ENCODE measurements around the gene CCDC93. TPM values are rescaled to one million over a fixed set of nuclear protein-coding genes. Genes with fewer than 3 reads are reported as not detected.
A peak's percentile ranks its signal among the peaks of the same experiment; 100 is the strongest.

The CCDC93 gene
- total RNA-seq, 1 experiment from 2014 or later, result 18.7 TPM

DNA sequence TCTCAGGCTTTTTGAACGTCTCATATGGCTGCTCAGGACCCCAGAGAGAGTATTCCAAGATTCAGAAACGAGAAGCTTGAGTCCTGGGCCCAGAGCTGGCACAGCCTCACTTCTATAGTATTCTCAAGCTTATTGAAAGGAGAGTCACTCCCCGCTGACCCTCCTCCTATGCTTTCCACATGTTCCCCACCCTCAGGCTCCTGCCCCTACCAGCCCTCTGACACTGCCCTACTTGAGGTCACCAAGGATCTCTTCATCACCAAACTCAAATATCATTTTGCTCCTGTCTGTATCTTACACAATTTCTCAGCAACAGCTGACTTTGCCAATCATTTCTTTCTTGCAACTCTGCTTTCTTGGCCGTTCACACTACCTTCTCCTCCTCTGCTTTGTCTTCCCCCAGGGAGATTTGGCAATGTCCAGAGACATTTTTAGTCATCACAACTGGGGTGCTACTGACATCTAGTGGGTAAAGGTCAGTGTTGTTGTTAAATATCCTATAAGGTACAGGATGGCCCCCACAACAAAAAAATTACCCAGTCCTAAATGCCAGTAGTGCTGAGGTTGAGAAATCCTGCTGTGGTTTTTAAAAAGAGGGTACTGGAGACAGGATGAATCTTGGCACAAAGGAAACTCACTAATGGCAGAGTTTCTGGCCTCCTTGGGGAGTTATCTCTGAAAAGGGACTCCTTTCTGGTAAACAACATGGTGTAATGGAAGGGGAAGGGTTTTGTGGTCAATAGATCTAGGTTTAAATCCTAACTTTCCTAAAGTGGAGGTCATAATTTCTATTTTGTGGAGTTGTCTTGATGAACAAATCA is 47.5 kb upstream of the CCDC93 start:
- Histone ChIP-seq H3K9me3 (ENCODE audit: control insufficient read depth in 1 of 2, insufficient read depth in 1 of 2, low read depth in 1 of 2, low read length in 2 of 2) (no peaks in the 10 kb centered on the region), H3K4me1 (ENCODE audit: control insufficient read depth in 1 of 2, insufficient read depth in 2 of 2, low read length in 2 of 2) (no peaks in the 10 kb centered on the region), H3K4me3 (replicated peaks in 1 of 2; ENCODE audit: low read depth in 1 of 2, low read length in 2 of 2) (no peak overlapping the region), H3K9me2 (ENCODE audit: insufficient read depth) (no peaks in the 10 kb centered on the region), H4K20me1 (ENCODE audit: insufficient read depth) (no peaks in the 10 kb centered on the region), H3K79me2 (ENCODE audit: insufficient read depth, low read length) (no peaks in the 10 kb centered on the region), H3K36me3 (ENCODE audit: control insufficient read depth in 1 of 2, insufficient read depth in 2 of 2, low read length in 2 of 2) (no peaks in the 10 kb centered on the region), H3K9ac (ENCODE audit: low read length) (no peak overlapping the region), H2AFZ (ENCODE audit: low read depth, low read length, poor library complexity, severe bottlenecking) (peak overlapping the region; percentile 60), H3K4me2 (ENCODE audit: low read length) (no peak overlapping the region), H3K27me3 (ENCODE audit: insufficient read depth, low read length) (no peaks in the 10 kb centered on the region), H3K27ac (ENCODE audit: low read depth, low read length) (no peak overlapping the region)
- ChIA-PET RAD21 (ENCODE audit: low non-redundant PET in 1 of 2, low total read pairs in 2 of 2, uncharacterized antibody in 2 of 2, unreplicated experiment in 2 of 2) (no interaction called here), POLR2A (no interaction called here), CTCF (interaction anchor here (1.0 to 1.3 kb wide), 3 partner anchors 15 to 58 kb away, joined by 3 to 6 read pairs (median 5); no protein-coding TSS in a partner anchor)
- peak; percentile 55 for TF ChIP-seq RAD21 (IDR thresholded peaks at IDR 0.05; ENCODE audit: low read depth)
- TF ChIP-seq, protein P1, sequence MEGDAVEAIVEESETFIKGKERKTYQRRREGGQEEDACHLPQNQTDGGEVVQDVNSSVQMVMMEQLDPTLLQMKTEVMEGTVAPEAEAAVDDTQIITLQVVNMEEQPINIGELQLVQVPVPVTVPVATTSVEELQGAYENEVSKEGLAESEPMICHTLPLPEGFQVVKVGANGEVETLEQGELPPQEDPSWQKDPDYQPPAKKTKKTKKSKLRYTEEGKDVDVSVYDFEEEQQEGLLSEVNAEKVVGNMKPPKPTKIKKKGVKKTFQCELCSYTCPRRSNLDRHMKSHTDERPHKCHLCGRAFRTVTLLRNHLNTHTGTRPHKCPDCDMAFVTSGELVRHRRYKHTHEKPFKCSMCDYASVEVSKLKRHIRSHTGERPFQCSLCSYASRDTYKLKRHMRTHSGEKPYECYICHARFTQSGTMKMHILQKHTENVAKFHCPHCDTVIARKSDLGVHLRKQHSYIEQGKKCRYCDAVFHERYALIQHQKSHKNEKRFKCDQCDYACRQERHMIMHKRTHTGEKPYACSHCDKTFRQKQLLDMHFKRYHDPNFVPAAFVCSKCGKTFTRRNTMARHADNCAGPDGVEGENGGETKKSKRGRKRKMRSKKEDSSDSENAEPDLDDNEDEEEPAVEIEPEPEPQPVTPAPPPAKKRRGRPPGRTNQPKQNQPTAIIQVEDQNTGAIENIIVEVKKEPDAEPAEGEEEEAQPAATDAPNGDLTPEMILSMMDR (IDR thresholded peaks at IDR 0.05 in 2 of 3, conservative IDR thresholded peaks at IDR 0.05 in 1 of 3; ENCODE audit: borderline replicate concordance in 1 of 3, insufficient read depth in 1 of 3, low read depth in 2 of 3, low read length in 2 of 3), result peak; percentile 29 to 42 (median 31); a peak in 3 of 6 replicates
- no peak for TF ChIP-seq ZNF274 (IDR thresholded peaks at IDR 0.05; ENCODE audit: low read depth, low read length)
- no TSS peak for BruUV-seq (replicated peaks)
- DNase-seq (ENCODE audit: low read depth, low spot score) (no peak), ATAC-seq (peak; percentile 69)
- intact Hi-C loops (cut with micrococcal nuclease), result no loop called here

DNA sequence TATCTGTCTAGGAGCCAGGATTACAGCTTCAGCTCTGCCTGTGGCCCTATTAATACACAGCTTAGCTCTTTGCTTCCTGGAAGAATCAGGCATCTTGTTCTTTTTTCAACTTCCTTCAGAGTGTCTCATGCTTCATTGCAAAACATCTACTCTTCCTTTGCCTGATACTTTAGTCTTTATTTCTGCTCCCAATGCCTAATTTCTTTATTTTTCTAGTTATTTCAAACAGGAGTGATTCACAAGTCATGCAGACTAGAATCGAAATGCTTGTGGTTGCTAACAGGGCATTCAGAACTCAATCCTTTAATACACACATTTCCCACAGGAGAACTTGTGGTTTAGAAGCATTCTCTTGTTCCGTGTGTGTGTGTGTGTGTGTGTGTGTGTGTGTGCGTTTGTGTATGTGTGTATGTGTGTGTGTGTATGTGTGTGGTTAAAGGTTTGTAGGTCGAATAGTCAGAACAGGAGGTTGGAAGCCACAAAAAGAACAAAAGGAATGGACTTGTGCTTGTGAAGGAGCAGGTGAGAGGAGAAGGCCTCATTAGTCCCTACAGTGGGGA is 46.1 kb upstream of the CCDC93 start:
- POLR2A ChIA-PET, result no interaction called here

More for the DNA sequence above, 46.1 kb upstream of the CCDC93 start:
- CTCF ChIA-PET, result interaction anchor here (0.8 to 1.4 kb wide), 2 partner anchors 9 to 13 kb away, joined by 4 to 5 read pairs; no protein-coding TSS in a partner anchor
- DNase-seq (ENCODE audit: low read depth, low spot score) (no peak), ATAC-seq (no peak)
- no peak overlapping the region for H2AFZ ChIP-seq (ENCODE audit: low read depth, low read length, poor library complexity, severe bottlenecking)
- no peak overlapping the region for H3K4me2 ChIP-seq (ENCODE audit: low read length)
- no peaks in the 10 kb centered on the region for H3K79me2 ChIP-seq (ENCODE audit: insufficient read depth, low read length)
- no TSS peak for BruUV-seq (replicated peaks)
- H3K36me3 ChIP-seq (ENCODE audit: control insufficient read depth in 1 of 2, insufficient read depth in 2 of 2, low read length in 2 of 2), result no peaks in the 10 kb centered on the region
- H3K9me3 ChIP-seq (ENCODE audit: control insufficient read depth in 1 of 2, insufficient read depth in 1 of 2, low read depth in 1 of 2, low read length in 2 of 2), result no peaks in the 10 kb centered on the region
- no peaks in the 10 kb centered on the region for H3K27me3 ChIP-seq (ENCODE audit: insufficient read depth, low read length)
- H3K4me3 ChIP-seq (replicated peaks in 1 of 2; ENCODE audit: low read depth in 1 of 2, low read length in 2 of 2), result no peak overlapping the region
- RAD21 ChIA-PET (ENCODE audit: low non-redundant PET in 1 of 2, low total read pairs in 2 of 2, uncharacterized antibody in 2 of 2, unreplicated experiment in 2 of 2), result no interaction called here
- no peaks in the 10 kb centered on the region for H3K4me1 ChIP-seq (ENCODE audit: control insufficient read depth in 1 of 2, insufficient read depth in 2 of 2, low read length in 2 of 2)
- no peak overlapping the region for H3K9ac ChIP-seq (ENCODE audit: low read length)
- no peaks in the 10 kb centered on the region for H3K9me2 ChIP-seq (ENCODE audit: insufficient read depth)
- no peak overlapping the region for H3K27ac ChIP-seq (ENCODE audit: low read depth, low read length)
- intact Hi-C loops (cut with micrococcal nuclease), result no loop called here
- TF ChIP-seq, protein P1 (IDR thresholded peaks at IDR 0.05 in 2 of 3, conservative IDR thresholded peaks at IDR 0.05 in 1 of 3; ENCODE audit: borderline replicate concordance in 1 of 3, insufficient read depth in 1 of 3, low read depth in 2 of 3, low read length in 2 of 3), result no peak
- no peak for TF ChIP-seq YY1 (IDR thresholded peaks at IDR 0.05; ENCODE audit: extremely low read depth, insufficient replicate concordance, low read depth, low read length)
- no peaks in the 10 kb centered on the region for H4K20me1 ChIP-seq (ENCODE audit: insufficient read depth)
